Activated CD4-positive, alpha-beta T cell treated with anti-CD3 and anti-CD28 coated beads for 36 hours (primary cell): ENCODE results near the gene DNAJB6. TPM values are rescaled to one million over a fixed set of nuclear protein-coding genes. Genes with fewer than 3 reads are reported as not detected.

ENCODE experiments used
- ATAC-seq: fragments of 200-7000 bp; cut with Tn5 transposase; one replicate; pipeline ENCODE4 v1.10.0; 2021; ENCODE audit warnings: mild to moderate bottlenecking, moderate library complexity
- CTCF ChIA-PET: fragments of 350-600 bp; sonication (Branson Sonifier 250); formaldehyde crosslinking; loops from one replicate; lab custom pipeline; 2021; ENCODE audit warnings: antibody characterized with exemption; lab: Charles Lee
- POLR2A ChIA-PET: fragments of 350-600 bp; sonication (Branson Sonifier 250); formaldehyde crosslinking; loops from one replicate; lab custom pipeline; 2021; ENCODE audit warnings: antibody characterized with exemption, inconsistent platforms; lab: Charles Lee
- DNase-seq: peaks from one replicate; pipeline ENCODE4 v3.0.0-alpha.2; 2020
- H3K27ac Mint-ChIP-seq: one replicate; pipeline ENCODE4 v1.8.0; 2021; ENCODE audit warnings: mixed read lengths
- H3K27me3 Mint-ChIP-seq: one replicate; pipeline ENCODE4 v1.8.0; 2021; ENCODE audit warnings: mixed read lengths
- H3K36me3 Mint-ChIP-seq: one replicate; pipeline ENCODE4 v1.8.0; 2021; ENCODE audit warnings: low read depth, mixed read lengths
- H3K4me1 Mint-ChIP-seq: one replicate; pipeline ENCODE4 v1.8.0; 2021; ENCODE audit warnings: mixed read lengths
- H3K4me3 Mint-ChIP-seq: one replicate; pipeline ENCODE4 v1.8.0; 2021; ENCODE audit warnings: mild to moderate bottlenecking, moderate library complexity, mixed read lengths
- H3K9me3 Mint-ChIP-seq: one replicate; pipeline ENCODE4 v1.8.0; 2021; ENCODE audit warnings: low read depth, mixed read lengths
- intact Hi-C, 2 experiments: fragments of 100-400 bp; cut with DNase I in 1 of 2; cut with micrococcal nuclease in 1 of 2; formaldehyde crosslinking; loops; one replicate each; pipeline versions ENCODE4 v1.14.2 to v1.15.1; 2022 to 2024; cut with DNase I, micrococcal nuclease
- total RNA-seq, 2 experiments: library from RNA; stranded (reverse); gene quantifications; one replicate each; pipeline ENCODE4 v1.2.3, GENCODE V29; 2021

The DNAJB6 gene
- total RNA-seq, 2 experiments from 2014 or later: 89.9 to 92.9 TPM

GRCh38 chr7:157300369-157300825 is 36.4 kb upstream of the DNAJB6 start:
- ChIA-PET CTCF (interaction anchor here (1.0 to 1.2 kb wide), 2 partner anchors 38 kb away, joined by 3 to 6 read pairs; no protein-coding TSS in a partner anchor), POLR2A (no interaction called here)
- Mint-ChIP-seq H3K36me3 (no peaks in the 10 kb centered on the region), H3K9me3 (no peaks in the 10 kb centered on the region), H3K27ac (peak overlapping the region; percentile 39), H3K27me3 (no peaks in the 10 kb centered on the region), H3K4me1 (peaks cover 37% of the 10 kb centered on the region), H3K4me3 (no peak overlapping the region)
- intact Hi-C loops: loop anchor here (10.0 kb wide), 2 partner anchors 194 to 524 kb away; no protein-coding TSS in a partner anchor
- ATAC-seq: no peak
- no peak for DNase-seq

GRCh38 chr7:157301610-157302120 is 35.1 kb upstream of the DNAJB6 start:
- H3K4me3 Mint-ChIP-seq: peak overlapping the region; percentile 42
- H3K27ac Mint-ChIP-seq: peak overlapping the region; percentile 93
- H3K4me1 Mint-ChIP-seq: peaks cover 43% of the 10 kb centered on the region
- DNase-seq (no peak), ATAC-seq (no peak)
- ChIA-PET CTCF (interaction anchor here (0.7 to 1.3 kb wide), 4 partner anchors 22 to 38 kb away, joined by 3 to 6 read pairs (median 3); no protein-coding TSS in a partner anchor), POLR2A (interaction anchor here (1.0 to 1.2 kb wide), 2 partner anchors 36 to 350 kb away, joined by 7 to 12 read pairs; partner anchors contain the start of gene DNAJB6)
- no peaks in the 10 kb centered on the region for H3K9me3 Mint-ChIP-seq
- H3K27me3 Mint-ChIP-seq: no peaks in the 10 kb centered on the region
- intact Hi-C loops: loop anchor here (1.0 to 10.0 kb wide), 7 partner anchors 39 to 523 kb away; partner anchors contain the start of gene LMBR1 (in 1 of the 2)
- H3K36me3 Mint-ChIP-seq: no peaks in the 10 kb centered on the region

GRCh38 chr7:157306846-157307838 is 29.7 kb upstream of the DNAJB6 start:
- ATAC-seq: no peak
- H3K9me3 Mint-ChIP-seq: no peaks in the 10 kb centered on the region
- POLR2A ChIA-PET: no interaction called here

GRCh38 chr7:157309988-157310668 is 26.7 kb upstream of the DNAJB6 start:
- no peaks in the 10 kb centered on the region for H3K27me3 Mint-ChIP-seq
- peak overlapping the region; percentile 59 for H3K27ac Mint-ChIP-seq

More at GRCh38 chr7:157306846-157307838, 29.7 kb upstream of the DNAJB6 start:
- H3K4me1 Mint-ChIP-seq: peaks cover 36% of the 10 kb centered on the region
- H3K4me3 Mint-ChIP-seq: no peak overlapping the region
- H3K27me3 Mint-ChIP-seq: no peaks in the 10 kb centered on the region
- H3K27ac Mint-ChIP-seq: no peak overlapping the region
- CTCF ChIA-PET: interaction anchor here (1.3 to 1.5 kb wide), 2 partner anchors 31 to 80 kb away, joined by 4 to 5 read pairs; no protein-coding TSS in a partner anchor
- intact Hi-C loops: loop anchor here (10.0 kb wide), 2 partner anchors 188 to 518 kb away; no protein-coding TSS in a partner anchor
- DNase-seq: no peak
- no peaks in the 10 kb centered on the region for H3K36me3 Mint-ChIP-seq

GRCh38 chr7:157310676-157311185 is 26.1 kb upstream of the DNAJB6 start:
- DNase-seq (no peak), ATAC-seq (peak; percentile 48)
- Mint-ChIP-seq H3K27me3 (no peaks in the 10 kb centered on the region), H3K27ac (peak overlapping the region; percentile 59), H3K4me1 (peaks cover 23% of the 10 kb centered on the region), H3K36me3 (no peaks in the 10 kb centered on the region), H3K4me3 (no peak overlapping the region), H3K9me3 (no peaks in the 10 kb centered on the region)
- ChIA-PET POLR2A (no interaction called here), CTCF (no interaction called here)
- intact Hi-C loops: no loop called here

More at GRCh38 chr7:157309988-157310668, 26.7 kb upstream of the DNAJB6 start:
- POLR2A ChIA-PET: no interaction called here
- no peaks in the 10 kb centered on the region for H3K9me3 Mint-ChIP-seq
- H3K4me1 Mint-ChIP-seq: peaks cover 25% of the 10 kb centered on the region
- CTCF ChIA-PET: interaction anchor here (1.0 kb wide), 1 partner anchor 19 kb away, joined by 3 read pairs; no protein-coding TSS in a partner anchor
- intact Hi-C loops: loop anchor here (10.0 kb wide), 2 partner anchors 185 to 515 kb away; no protein-coding TSS in a partner anchor
- H3K36me3 Mint-ChIP-seq: no peaks in the 10 kb centered on the region
- no peak overlapping the region for H3K4me3 Mint-ChIP-seq
- DNase-seq (no peak), ATAC-seq (peak; percentile 39)

GRCh38 chr7:157312941-157313340 is 23.9 kb upstream of the DNAJB6 start:
- Mint-ChIP-seq H3K27me3 (no peaks in the 10 kb centered on the region), H3K36me3 (no peaks in the 10 kb centered on the region), H3K27ac (no peak overlapping the region), H3K4me3 (no peak overlapping the region), H3K4me1 (peaks cover 12% of the 10 kb centered on the region), H3K9me3 (no peaks in the 10 kb centered on the region)
- intact Hi-C loops: no loop called here
- ATAC-seq (no peak), DNase-seq (no peak)
- POLR2A ChIA-PET: no interaction called here
- CTCF ChIA-PET: interaction anchor here (0.7 kb wide), 1 partner anchor 141 kb away, joined by 5 read pairs; no protein-coding TSS in a partner anchor

GRCh38 chr7:157313645-157314044 is 23.2 kb upstream of the DNAJB6 start:
- intact Hi-C loops: no loop called here
- H3K36me3 Mint-ChIP-seq: no peaks in the 10 kb centered on the region
- no peak overlapping the region for H3K4me3 Mint-ChIP-seq
- no peak overlapping the region for H3K27ac Mint-ChIP-seq
- peaks cover 19% of the 10 kb centered on the region for H3K4me1 Mint-ChIP-seq
- DNase-seq (no peak), ATAC-seq (no peak)
- no peaks in the 10 kb centered on the region for H3K27me3 Mint-ChIP-seq
- CTCF ChIA-PET: interaction anchor here (0.7 kb wide), 1 partner anchor 142 kb away, joined by 5 read pairs; no protein-coding TSS in a partner anchor
- POLR2A ChIA-PET: no interaction called here
- no peaks in the 10 kb centered on the region for H3K9me3 Mint-ChIP-seq

GRCh38 chr7:157318015-157318706 is 18.6 kb upstream of the DNAJB6 start:
- Mint-ChIP-seq H3K27ac (peak overlapping the region; percentile 82), H3K36me3 (no peaks in the 10 kb centered on the region), H3K4me3 (no peak overlapping the region), H3K4me1 (peaks cover 10% of the 10 kb centered on the region), H3K27me3 (no peaks in the 10 kb centered on the region), H3K9me3 (no peaks in the 10 kb centered on the region)
- intact Hi-C loops: no loop called here
- peak; percentile 98 for ATAC-seq
- DNase-seq: peak; percentile 69
- POLR2A ChIA-PET: interaction anchor here (0.8 kb wide), 2 partner anchors 18 to 20 kb away, joined by 3 read pairs; no protein-coding TSS in a partner anchor
- CTCF ChIA-PET: interaction anchor here (0.8 to 1.4 kb wide), 4 partner anchors 11 to 18 kb away, joined by 3 to 5 read pairs (median 4); no protein-coding TSS in a partner anchor

GRCh38 chr7:157320608-157320980 is 16.2 kb upstream of the DNAJB6 start:
- ATAC-seq: no peak
- ChIA-PET CTCF (no interaction called here), POLR2A (interaction anchor here (0.6 kb wide), 1 partner anchor 39 kb away, joined by 3 read pairs; no protein-coding TSS in a partner anchor)
- no peak for DNase-seq
- intact Hi-C loops: no loop called here
- H3K9me3 Mint-ChIP-seq: no peaks in the 10 kb centered on the region
- no peak overlapping the region for H3K27ac Mint-ChIP-seq
- H3K36me3 Mint-ChIP-seq: no peaks in the 10 kb centered on the region
- H3K4me3 Mint-ChIP-seq: no peak overlapping the region
- H3K27me3 Mint-ChIP-seq: peaks cover 3% of the 10 kb centered on the region
- H3K4me1 Mint-ChIP-seq: peaks cover 10% of the 10 kb centered on the region

GRCh38 chr7:157323401-157323800 is 13.4 kb upstream of the DNAJB6 start:
- POLR2A ChIA-PET: no interaction called here
- H3K4me3 Mint-ChIP-seq: no peak overlapping the region

More at GRCh38 chr7:157323401-157323800, 13.4 kb upstream of the DNAJB6 start:
- H3K27ac Mint-ChIP-seq: no peak overlapping the region
- no peak for DNase-seq
- intact Hi-C loops: no loop called here
- H3K4me1 Mint-ChIP-seq: peaks cover 5% of the 10 kb centered on the region
- CTCF ChIA-PET: interaction anchor here (0.5 to 0.6 kb wide), 2 partner anchors 21 to 170 kb away, joined by 3 read pairs; no protein-coding TSS in a partner anchor
- no peaks in the 10 kb centered on the region for H3K9me3 Mint-ChIP-seq
- H3K27me3 Mint-ChIP-seq: peaks cover 3% of the 10 kb centered on the region
- H3K36me3 Mint-ChIP-seq: no peaks in the 10 kb centered on the region
- no peak for ATAC-seq
